ENCODE measurements around the gene BRIP1. TPM values are rescaled to one million over a fixed set of nuclear protein-coding genes. Genes with fewer than 3 reads are reported as not detected.
"Not testable (repeated sequence)": the region's sequence is repeated elsewhere in the genome, so short reads cannot be mapped to it uniquely, and the experiment has no call there.

The BRIP1 gene
- total RNA-seq, 1 experiment from 2014 or later = 12.0 TPM

DNA sequence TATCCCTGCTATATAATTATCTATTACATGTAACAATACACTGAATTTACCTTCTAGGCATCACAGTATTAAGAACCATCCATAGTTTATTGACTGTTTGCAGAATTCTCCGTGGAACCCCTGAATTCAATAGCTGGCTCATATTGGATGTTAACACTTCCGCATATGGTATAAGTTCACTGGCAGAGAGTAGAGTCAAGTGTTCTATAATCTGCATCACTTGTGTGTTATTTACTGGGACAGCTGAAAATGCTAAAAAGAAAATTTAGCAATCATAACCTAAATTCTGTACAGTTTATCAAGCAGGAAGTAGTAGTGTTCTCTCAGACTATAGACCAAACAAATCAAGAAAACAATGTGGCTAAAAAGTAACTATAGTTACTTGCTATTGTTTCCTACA is 14.5 kb upstream of the BRIP1 start:
- no peak for DNase-seq
- H3K27me3 ChIP-seq (ENCODE audit: control insufficient read depth, insufficient read depth, low read length) = no peaks in the 10 kb centered on the region
- peaks cover 2% of the 10 kb centered on the region; the same call in 1 of the 2 replicates for H3K36me3 ChIP-seq (replicated peaks; ENCODE audit: control insufficient read depth, insufficient read depth, low read length)
- no peak overlapping the region for H3K4me3 ChIP-seq (ENCODE audit: insufficient read depth, low read depth, low read length)

DNA sequence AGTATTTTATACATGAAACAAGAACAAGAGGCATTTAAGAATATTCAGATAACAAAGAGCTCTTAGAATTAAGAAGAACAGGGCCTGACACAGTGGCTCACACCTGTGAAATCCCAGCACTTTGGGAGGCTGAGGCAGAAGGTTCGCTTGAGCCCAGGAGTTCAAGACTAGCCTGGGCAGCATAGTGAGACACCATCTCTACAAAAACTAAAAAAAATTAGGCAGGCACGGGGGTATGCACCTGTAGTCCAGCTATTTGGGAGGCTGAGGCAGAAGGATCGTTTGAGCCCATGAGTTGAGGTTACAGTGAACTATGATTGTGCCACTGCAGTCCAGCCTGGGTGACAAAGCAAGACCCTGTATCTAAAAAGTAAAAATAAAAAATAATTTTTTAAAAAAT is 12.5 kb upstream of the BRIP1 start:
- no peaks in the 10 kb centered on the region for H3K27me3 ChIP-seq (ENCODE audit: control insufficient read depth, insufficient read depth, low read length)
- DNase-seq = no peak
- no peaks in the 10 kb centered on the region; the same call in 1 of the 2 replicates for H3K36me3 ChIP-seq (replicated peaks; ENCODE audit: control insufficient read depth, insufficient read depth, low read length)
- no peak overlapping the region for H3K4me3 ChIP-seq (ENCODE audit: insufficient read depth, low read depth, low read length)

DNA sequence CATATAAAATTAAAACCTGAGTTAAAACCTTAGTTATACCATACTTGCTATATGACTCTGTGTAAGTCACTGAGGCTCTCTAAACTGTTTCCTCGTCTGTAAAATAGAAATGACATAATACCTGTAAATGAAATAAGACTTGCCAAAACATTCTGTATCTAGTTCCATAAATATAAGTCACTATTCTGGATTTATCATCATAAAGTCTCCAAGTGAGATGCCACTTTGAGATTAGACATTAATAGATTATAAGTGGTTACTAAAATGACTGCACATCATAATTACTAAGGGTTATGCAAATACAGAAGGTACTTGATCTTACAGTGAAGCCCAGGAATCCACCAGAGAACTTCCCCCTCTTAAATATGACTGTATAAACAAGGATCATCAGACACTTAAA is 12.0 kb upstream of the BRIP1 start:
- no peaks in the 10 kb centered on the region for H3K27me3 ChIP-seq (ENCODE audit: control insufficient read depth, insufficient read depth, low read length)
- H3K4me3 ChIP-seq (ENCODE audit: insufficient read depth, low read depth, low read length) = no peak overlapping the region
- H3K36me3 ChIP-seq (replicated peaks; ENCODE audit: control insufficient read depth, insufficient read depth, low read length) = no peaks in the 10 kb centered on the region; the same call in 1 of the 2 replicates
- no peak for DNase-seq

DNA sequence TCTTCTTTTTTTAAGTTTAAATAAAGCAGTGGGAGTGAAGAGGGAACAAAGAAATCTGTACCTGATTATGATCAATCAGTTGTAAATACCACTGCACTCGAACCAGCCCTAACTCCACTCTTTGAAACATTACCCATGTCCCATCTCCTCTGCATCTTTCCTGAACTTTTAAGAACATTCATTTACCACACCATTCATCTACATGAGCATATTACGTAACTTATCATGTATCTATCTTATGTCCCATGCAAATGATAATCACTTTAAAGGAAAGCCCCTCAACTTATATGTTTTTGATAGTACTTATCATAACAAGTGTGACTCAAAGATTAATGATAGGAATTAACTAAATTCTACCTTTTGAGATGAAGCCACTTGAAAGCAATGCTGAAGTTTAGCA is 10.7 kb upstream of the BRIP1 start:
- H3K4me3 ChIP-seq (ENCODE audit: insufficient read depth, low read depth, low read length) = no peak overlapping the region
- peaks cover 2% of the 10 kb centered on the region for H3K36me3 ChIP-seq (replicated peaks; ENCODE audit: control insufficient read depth, insufficient read depth, low read length)
- no peaks in the 10 kb centered on the region for H3K27me3 ChIP-seq (ENCODE audit: control insufficient read depth, insufficient read depth, low read length)
- DNase-seq = no peak

- no peak for DNase-seq
- Histone ChIP-seq H3K27me3 (ENCODE audit: control insufficient read depth, insufficient read depth, low read length) (no peaks in the 10 kb centered on the region), H3K4me3 (ENCODE audit: insufficient read depth, low read depth, low read length) (no peak overlapping the region), H3K36me3 (replicated peaks; ENCODE audit: control insufficient read depth, insufficient read depth, low read length) (peaks cover 4% of the 10 kb centered on the region)
These were observed 8.8 kb upstream of the BRIP1 start for GRCh38 chr17:61872099-61872498.

DNA sequence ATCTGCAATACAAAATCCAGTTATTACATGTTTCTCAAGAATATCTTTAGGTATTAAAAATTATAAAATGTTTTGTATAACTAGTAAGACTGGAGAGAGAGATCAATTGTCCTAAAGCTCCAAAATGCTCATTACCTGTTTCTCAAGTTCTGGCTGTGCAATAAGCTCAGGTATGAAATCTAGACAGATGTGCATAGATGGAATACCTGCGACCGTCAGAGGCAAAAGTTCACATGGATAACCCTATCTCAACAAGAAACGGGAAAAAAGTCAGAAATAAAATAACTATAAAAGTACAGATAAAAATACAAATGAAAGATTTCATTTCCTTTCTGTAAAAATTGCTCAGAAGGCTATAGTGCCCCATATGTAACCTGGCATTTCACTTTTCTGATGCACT is 5.8 kb upstream of the BRIP1 start:
- Histone ChIP-seq H3K36me3 (replicated peaks; ENCODE audit: control insufficient read depth, insufficient read depth, low read length) (peaks cover 4% of the 10 kb centered on the region), H3K27me3 (ENCODE audit: control insufficient read depth, insufficient read depth, low read length) (no peaks in the 10 kb centered on the region), H3K4me3 (ENCODE audit: insufficient read depth, low read depth, low read length) (no peak overlapping the region)
- no peak for DNase-seq

DNA sequence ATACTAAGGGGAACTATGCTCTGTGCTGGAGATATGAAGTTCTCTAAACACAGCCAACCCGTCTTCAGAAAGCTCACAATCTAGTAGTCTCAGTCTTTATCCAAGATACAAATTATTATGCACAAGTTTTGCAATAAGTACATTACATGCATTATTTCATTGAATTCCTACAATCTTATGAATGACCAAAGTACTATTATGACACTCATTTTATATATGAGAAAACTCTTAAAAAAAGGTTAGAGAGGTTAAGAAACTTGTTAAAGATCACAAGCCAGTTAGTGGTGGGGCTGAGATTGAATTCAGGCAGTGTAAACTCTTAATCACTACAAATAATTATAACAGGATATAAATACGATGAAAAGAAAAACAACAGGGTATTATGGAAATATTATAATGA is 4.7 kb upstream of the BRIP1 start:
- Histone ChIP-seq H3K36me3 (replicated peaks; ENCODE audit: control insufficient read depth, insufficient read depth, low read length) (peaks cover 4% of the 10 kb centered on the region), H3K4me3 (ENCODE audit: insufficient read depth, low read depth, low read length) (no peak overlapping the region), H3K27me3 (ENCODE audit: control insufficient read depth, insufficient read depth, low read length) (no peaks in the 10 kb centered on the region)
- no peak for DNase-seq

- H3K36me3 ChIP-seq (replicated peaks; ENCODE audit: control insufficient read depth, insufficient read depth, low read length) = peaks cover 4% of the 10 kb centered on the region
- H3K4me3 ChIP-seq (ENCODE audit: insufficient read depth, low read depth, low read length) = no peak overlapping the region
- DNase-seq = no peak
- no peaks in the 10 kb centered on the region for H3K27me3 ChIP-seq (ENCODE audit: control insufficient read depth, insufficient read depth, low read length)
These were observed 3.7 kb upstream of the BRIP1 start for GRCh38 chr17:61867033-61867432.

GRCh38 chr17:61863801-61864126 is 436 bp upstream of the BRIP1 start:
- DNase-seq = no peak
- Histone ChIP-seq H3K36me3 (replicated peaks; ENCODE audit: control insufficient read depth, insufficient read depth, low read length) (peaks cover 2% of the 10 kb centered on the region; the same call in 1 of the 2 replicates), H3K4me3 (ENCODE audit: insufficient read depth, low read depth, low read length) (peak overlapping the region; percentile 46), H3K27me3 (ENCODE audit: control insufficient read depth, insufficient read depth, low read length) (no peaks in the 10 kb centered on the region)

DNA sequence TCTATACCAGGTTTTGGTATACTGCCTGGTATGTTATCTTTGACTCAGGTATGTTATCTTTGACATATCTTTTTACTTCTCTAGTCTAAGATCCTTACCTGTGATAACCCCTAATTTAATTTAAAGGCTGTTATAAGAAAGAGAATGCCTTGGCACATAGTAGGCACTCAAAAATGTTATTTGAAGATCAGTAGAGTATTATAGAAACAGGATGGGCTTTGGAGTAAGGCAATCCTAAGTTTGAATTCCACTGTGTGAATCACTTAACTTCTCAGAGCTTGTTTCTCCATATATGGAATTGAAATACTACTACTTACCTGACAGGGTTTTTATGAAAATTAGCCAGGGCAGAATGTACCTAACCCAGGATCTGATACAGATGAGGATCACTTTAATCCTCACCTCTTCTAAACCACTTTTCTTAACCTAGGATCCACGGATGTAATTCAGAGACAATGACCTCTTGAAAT is 1.2 kb downstream of the BRIP1 start:
- Histone ChIP-seq H3K36me3 (replicated peaks; ENCODE audit: control insufficient read depth, insufficient read depth, low read length) (peaks cover 1% of the 10 kb centered on the region; the same call in 1 of the 2 replicates), H3K27me3 (ENCODE audit: control insufficient read depth, insufficient read depth, low read length) (no peaks in the 10 kb centered on the region), H3K4me3 (ENCODE audit: insufficient read depth, low read depth, low read length) (peak overlapping the region; percentile 74)
- DNase-seq = no peak

DNA sequence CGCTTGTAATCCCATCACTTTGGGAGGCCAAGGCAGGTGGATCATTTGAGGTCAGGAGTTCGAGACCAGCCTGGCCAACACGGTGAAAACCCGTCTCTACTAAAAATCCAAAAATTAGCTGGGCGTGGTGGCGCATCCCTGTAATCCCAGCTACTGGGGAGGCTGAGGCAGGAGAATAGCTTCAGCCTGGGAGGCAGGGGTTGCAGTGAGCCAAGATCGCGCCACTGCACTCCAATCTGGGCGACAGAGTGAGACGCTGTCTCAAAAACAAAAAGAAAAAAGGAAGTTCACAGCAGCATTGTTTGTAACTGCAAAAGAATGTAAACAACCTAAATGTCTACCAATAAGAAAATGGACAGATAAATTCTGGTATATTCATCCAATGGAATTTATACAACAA is 2.9 kb downstream of the BRIP1 start:
- not testable (repeated sequence) for H3K4me3 ChIP-seq (ENCODE audit: insufficient read depth, low read depth, low read length); DNase-seq; H3K36me3 ChIP-seq (replicated peaks; ENCODE audit: control insufficient read depth, insufficient read depth, low read length); H3K27me3 ChIP-seq (ENCODE audit: control insufficient read depth, insufficient read depth, low read length)

DNA sequence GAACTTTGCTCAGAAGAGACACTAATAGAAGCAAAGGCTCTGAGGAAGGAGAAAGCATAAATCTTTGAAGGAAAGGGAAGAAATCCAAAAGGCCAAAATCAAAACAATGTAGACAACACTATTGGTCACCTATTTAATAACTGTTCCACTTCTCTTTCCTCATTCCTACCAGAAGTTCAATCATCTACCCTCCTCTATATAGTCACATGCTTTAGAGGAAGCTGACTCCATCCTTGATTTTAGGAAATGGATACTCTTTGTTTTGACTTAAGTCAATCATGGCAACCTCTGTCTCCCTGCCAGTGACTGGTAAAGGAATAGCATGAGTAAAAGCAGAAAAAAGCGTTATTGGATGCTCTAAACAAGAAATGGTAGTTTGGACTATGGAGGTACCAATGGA is 7.3 kb downstream of the BRIP1 start:
- Histone ChIP-seq H3K4me3 (ENCODE audit: insufficient read depth, low read depth, low read length) (no peak overlapping the region), H3K27me3 (ENCODE audit: control insufficient read depth, insufficient read depth, low read length) (no peaks in the 10 kb centered on the region), H3K36me3 (replicated peaks; ENCODE audit: control insufficient read depth, insufficient read depth, low read length) (peaks cover 5% of the 10 kb centered on the region)
- no peak for DNase-seq

GRCh38 chr17:61852857-61853256 is 10.5 kb downstream of the BRIP1 start:
- H3K36me3 ChIP-seq (replicated peaks; ENCODE audit: control insufficient read depth, insufficient read depth, low read length) = peaks cover 4% of the 10 kb centered on the region
- DNase-seq = no peak

DNA sequence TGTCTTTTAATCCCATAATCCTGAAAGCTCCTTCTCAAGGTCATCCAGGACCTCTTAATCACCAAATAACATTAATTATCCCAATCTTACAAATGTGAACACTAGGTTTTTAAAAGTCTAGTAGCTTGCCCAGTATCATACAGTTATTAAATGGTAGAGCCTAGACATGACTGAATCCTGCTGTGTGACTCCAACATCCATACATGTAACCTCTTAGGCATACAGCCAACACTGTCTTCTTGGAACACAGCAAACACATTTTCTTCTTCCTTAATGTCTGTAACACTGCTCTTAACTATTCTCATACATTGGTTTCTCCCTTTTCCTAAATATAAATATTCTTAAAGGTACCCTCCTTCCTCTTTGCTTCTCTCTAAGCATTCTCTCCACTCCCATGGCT is 13.7 kb downstream of the BRIP1 start:
- no peak overlapping the region for H3K4me3 ChIP-seq (ENCODE audit: insufficient read depth, low read depth, low read length)
- peaks cover 3% of the 10 kb centered on the region for H3K36me3 ChIP-seq (replicated peaks; ENCODE audit: control insufficient read depth, insufficient read depth, low read length)
- H3K27me3 ChIP-seq (ENCODE audit: control insufficient read depth, insufficient read depth, low read length) = no peaks in the 10 kb centered on the region
- no peak for DNase-seq

More at GRCh38 chr17:61852857-61853256, 10.5 kb downstream of the BRIP1 start:
- no peaks in the 10 kb centered on the region for H3K27me3 ChIP-seq (ENCODE audit: control insufficient read depth, insufficient read depth, low read length)
- H3K4me3 ChIP-seq (ENCODE audit: insufficient read depth, low read depth, low read length) = no peak overlapping the region

DNA sequence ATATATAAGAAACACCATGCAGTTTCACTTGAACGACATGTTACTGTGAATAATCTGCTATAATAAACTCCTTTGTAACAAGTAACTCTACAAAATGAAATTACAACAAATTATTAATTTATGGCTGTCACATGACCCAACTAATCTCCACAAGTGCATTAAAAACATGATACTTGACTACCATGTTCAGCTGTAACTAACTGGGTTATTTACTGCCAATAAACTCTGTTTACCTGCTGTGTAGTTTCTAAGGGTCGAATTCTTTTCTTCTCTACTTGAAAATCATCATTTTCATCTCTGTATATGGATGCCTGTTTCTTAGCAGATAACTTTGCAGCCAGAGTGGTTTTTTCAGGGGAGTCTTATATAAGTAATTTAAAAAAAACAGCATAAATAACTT is 14.4 kb downstream of the BRIP1 start:
- H3K36me3 ChIP-seq (replicated peaks; ENCODE audit: control insufficient read depth, insufficient read depth, low read length) = peaks cover 3% of the 10 kb centered on the region

GRCh38 chr17:61848247-61848646 is 15.1 kb downstream of the BRIP1 start:
- H3K4me3 ChIP-seq (ENCODE audit: insufficient read depth, low read depth, low read length) = no peak overlapping the region
- peaks cover 6% of the 10 kb centered on the region for H3K36me3 ChIP-seq (replicated peaks; ENCODE audit: control insufficient read depth, insufficient read depth, low read length)
- H3K27me3 ChIP-seq (ENCODE audit: control insufficient read depth, insufficient read depth, low read length) = no peaks in the 10 kb centered on the region
- no peak for DNase-seq

More for the DNA sequence above, 14.4 kb downstream of the BRIP1 start:
- Histone ChIP-seq H3K4me3 (ENCODE audit: insufficient read depth, low read depth, low read length) (no peak overlapping the region), H3K27me3 (ENCODE audit: control insufficient read depth, insufficient read depth, low read length) (no peaks in the 10 kb centered on the region)
- no peak for DNase-seq
